GM18870 (cell line): ENCODE results near the gene KCNE2.
"Not testable (repeated sequence)": the region's sequence is repeated elsewhere in the genome, so short reads cannot be mapped to it uniquely, and the experiment has no call there.

ENCODE experiments used
- ATAC-seq: cut with Tn5 transposase; IDR thresholded peaks from one replicate; pipeline ENCODE4 v1.9.1; 2021; ENCODE audit warnings: moderate library complexity; ENCODE audit not compliant: unreplicated experiment

Gene KCNE2

DNA sequence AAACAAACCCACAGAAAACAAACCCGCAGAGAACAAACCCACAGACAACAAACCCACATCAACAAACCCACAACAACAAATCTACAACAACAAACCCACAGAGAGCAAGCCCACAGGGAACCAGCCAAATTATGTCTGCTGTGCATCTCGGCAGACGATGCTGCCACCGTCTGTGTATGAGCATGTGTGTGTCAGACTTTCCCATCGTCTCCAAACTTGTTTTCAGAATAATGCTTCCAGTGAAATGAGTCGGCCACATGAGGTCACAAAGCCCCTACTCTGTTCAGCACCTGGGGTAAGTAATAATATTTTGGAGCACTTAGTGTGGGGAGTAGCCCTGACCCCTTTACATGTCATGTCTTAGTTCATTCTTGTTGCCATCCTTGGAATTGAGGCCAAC lies 42.3 kb downstream of the KCNE2 start:
- not testable (repeated sequence) for ATAC-seq

DNA sequence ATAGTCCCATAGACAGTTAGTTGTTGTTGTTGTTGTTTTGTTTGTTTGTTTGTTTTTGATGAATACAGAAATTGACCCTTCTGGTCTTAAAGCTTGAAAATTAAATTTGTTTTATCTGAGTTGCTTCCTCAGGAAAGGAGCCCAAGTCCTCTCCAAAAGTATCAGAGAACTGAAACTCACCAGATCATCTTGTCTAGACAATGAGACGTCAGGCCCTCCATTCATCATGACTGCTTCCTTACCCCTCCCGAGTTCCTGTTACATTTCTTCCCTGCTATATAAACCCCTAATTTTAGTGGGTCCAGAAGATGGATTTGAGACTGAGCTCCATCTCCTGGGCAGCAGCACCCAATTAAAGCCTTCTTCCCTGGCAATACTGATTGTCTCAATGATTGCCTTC lies 42.9 kb downstream of the KCNE2 start:
- not testable (repeated sequence) for ATAC-seq

DNA sequence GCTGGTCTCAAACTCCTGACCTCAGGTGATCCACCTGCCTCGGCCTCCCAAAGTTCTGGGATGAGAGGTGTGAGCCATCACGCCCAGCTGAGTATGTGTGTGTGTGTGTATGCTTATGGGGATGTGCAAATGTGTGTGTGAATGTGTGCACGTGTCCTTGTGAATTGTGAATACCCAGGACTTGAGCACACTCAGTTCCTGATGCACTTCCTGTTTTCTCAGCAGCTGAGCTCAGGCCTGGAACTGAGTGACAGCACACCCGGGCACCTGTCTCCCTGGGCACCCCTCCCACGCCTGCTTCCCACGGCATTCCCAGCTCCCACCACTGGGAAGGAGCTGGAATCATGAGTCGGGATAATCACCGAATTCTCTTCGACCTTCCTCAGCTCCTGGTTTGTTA lies 43.5 kb downstream of the KCNE2 start:
- ATAC-seq, result not testable (repeated sequence)

DNA sequence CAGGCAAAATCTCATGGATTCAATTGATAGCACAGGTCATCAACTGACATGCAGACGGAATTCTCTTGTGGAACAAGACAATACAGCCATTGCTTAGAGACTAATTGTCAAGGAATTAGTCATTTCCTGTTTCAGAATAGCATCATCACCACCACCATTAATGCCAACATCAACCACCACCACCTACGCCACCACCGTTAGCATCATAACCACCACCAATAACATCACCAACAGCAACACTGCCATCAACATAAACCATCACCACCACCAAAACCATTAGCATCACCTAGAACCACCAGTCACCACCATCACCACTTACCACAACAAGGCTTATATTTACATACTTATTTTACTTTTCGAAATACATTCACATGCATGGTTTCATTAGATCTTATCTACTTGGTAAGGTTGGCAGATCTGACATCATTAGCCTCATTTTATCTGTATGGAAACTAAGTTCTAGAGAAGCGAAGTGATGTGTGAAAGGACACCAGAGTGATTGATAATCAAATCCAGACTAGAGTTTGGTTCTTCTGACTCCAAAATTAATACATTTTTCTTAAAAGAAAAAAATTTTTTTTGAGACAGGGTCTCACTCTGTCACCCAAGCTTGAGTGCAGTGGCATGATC lies 53.8 kb downstream of the KCNE2 start:
- not testable (repeated sequence) for ATAC-seq
